GM12892 (cell line): ENCODE results near the gene PKDCC.

Experiments used
- DNase-seq: peaks from one replicate; pipeline ENCODE4 v3.0.0; 2011; ENCODE audit not compliant: insufficient read length
- FAIRE-seq: peaks from 2 replicates; lab custom pipeline; 2011; peaks lifted over from hg19 to GRCh38; lab: Jason Lieb, UNC
- POLR2A ChIP-seq: IDR thresholded peaks from 2 replicates; pipeline ENCODE4 v1.6.1; 2011; ENCODE audit warnings: low read depth, low read length, control low read depth
- POLR2AphosphoS5 ChIP-seq: IDR thresholded peaks from 2 replicates; pipeline ENCODE4 v1.6.1; 2011; ENCODE audit warnings: low read depth, low read length, control low read depth
- TAF1 ChIP-seq: IDR thresholded peaks from 2 replicates; pipeline ENCODE4 v1.6.1; 2011; ENCODE audit warnings: low read depth, mild to moderate bottlenecking, control low read depth, low read length, borderline replicate concordance

The PKDCC gene

DNA sequence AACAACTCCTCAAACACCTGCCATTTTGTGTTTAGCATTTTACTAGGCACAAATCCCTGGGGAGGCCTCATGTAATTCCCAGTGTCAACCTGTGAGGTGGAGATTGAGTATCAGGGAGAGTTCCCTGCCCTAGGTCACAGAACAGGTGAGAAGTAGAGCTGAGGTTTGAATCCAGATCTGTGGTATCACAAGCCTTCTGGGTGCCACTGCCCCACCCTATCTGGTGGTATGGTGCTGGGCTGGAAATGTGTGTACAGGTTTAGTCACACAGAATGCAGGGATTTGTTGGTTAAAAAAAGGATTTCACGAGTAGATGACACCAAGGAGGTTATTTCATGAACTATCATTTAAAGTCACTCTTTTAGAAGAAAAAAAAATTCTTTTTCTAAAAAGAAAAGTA is 35.7 kb upstream of the PKDCC start:
- DNase-seq, result no peak
- TF ChIP-seq POLR2A (no peak), TAF1 (no peak), POLR2AphosphoS5 (no peak)
- no peak for FAIRE-seq

DNA sequence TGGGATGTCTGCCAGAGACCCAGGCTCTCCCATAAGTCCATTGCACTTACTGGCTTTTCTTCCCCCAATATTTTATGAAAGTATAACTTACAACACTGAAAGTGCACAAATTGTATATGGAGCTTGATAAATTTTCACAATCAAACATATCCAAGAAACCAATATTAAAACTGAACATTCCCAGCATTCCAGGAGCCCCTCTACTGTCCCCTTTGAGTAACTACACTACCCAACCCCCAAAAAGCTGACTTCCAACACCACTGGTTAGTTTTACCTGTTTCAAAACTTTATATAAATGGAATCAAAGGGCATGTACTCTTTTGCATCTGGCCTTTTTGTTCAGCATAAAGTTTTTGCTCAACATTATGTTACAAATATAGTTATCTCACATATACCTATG is 35.2 kb upstream of the PKDCC start:
- no peak for DNase-seq
- FAIRE-seq, result no peak
- TF ChIP-seq TAF1 (no peak), POLR2A (no peak), POLR2AphosphoS5 (no peak)

DNA sequence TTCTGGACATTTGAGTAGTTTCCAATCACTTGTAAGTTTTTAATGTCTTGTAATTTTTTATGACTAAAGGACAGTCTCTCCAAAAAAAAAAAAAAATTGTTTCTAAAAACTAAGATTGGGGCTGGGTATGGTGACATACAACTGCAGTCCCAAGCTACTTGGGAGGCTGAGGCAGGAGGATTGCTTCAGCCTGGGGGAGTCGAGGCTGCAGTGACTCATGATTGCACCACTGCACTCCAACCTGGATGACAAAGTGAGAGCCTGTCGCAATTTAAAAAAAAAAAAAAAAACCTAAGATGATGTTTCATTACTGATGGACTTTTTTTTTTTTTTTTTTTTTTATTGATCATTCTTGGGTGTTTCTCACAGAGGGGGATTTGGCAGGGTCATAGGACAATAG is 34.4 kb upstream of the PKDCC start:
- TF ChIP-seq TAF1 (no peak), POLR2AphosphoS5 (no peak), POLR2A (no peak)
- FAIRE-seq, result no peak

DNA sequence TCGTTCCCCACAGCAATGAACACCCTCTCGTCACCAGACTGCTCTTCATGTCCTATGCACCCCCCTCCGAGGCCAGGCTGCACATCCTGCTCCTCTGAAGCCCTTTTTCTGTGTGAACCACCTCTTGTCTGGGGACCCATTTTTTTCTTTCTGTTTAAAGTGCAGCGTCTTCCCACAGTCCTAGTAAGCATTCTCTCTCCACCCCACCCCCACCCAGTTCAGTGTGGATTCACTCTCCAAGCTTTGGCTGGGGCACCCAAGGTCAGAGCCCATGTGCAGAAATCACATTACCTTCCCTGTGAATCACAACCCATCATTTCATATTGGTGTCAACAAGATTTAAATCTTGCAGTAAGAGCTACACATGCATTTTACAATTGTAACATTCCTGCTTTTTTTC is 26.4 kb upstream of the PKDCC start:
- TF ChIP-seq POLR2A (no peak), POLR2AphosphoS5 (no peak), TAF1 (no peak)
- no peak for FAIRE-seq

More for the DNA sequence above, 34.4 kb upstream of the PKDCC start:
- no peak for DNase-seq

DNA sequence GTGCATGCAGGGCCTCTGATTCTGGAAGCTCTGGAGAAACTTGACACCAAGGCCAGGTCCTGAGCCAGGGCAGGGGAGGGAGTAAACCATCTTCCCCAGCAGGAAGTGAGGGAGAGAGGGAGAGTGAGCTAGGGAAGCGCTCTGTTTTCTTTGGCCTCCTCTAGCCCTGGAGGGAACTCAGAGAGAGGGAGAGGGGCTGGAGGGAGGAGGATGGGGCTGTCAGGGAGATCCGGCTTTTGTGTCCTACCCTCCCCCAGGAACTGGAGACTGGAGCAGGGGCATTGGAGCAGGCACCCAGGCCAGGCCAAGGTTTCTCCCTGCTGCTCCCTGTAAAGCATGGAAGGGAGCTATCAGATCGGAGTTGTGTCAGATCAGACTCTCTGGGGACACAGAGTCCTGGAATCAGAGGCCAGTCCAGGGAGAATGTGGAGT is 22.7 kb upstream of the PKDCC start:
- FAIRE-seq, result no peak
- TF ChIP-seq TAF1 (no peak), POLR2AphosphoS5 (no peak), POLR2A (no peak)
- DNase-seq, result no peak

More for the DNA sequence above, 26.4 kb upstream of the PKDCC start:
- no peak for DNase-seq

DNA sequence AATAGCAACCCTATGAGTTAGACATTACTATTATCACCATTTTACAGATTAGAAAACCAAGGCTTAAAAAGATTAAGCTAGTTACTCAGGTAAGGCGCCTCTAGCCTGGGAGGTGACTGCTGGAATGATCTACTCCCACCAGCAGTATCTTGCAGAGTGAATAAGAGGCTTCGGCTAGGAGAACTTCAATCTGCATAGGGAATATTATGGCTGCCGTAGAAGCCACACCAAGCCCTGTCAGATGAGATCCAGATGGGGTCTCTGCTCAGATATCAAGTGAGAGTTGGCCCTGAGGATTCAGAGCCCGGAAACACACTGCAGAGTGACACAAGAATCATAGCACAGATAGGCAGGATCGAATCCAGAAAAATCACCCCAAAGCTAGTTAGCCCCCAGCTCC is 21.5 kb upstream of the PKDCC start:
- no peak for FAIRE-seq
- no peak for DNase-seq
- no peak for TF ChIP-seq POLR2A
- TF ChIP-seq TAF1, result no peak
- no peak for TF ChIP-seq POLR2AphosphoS5

DNA sequence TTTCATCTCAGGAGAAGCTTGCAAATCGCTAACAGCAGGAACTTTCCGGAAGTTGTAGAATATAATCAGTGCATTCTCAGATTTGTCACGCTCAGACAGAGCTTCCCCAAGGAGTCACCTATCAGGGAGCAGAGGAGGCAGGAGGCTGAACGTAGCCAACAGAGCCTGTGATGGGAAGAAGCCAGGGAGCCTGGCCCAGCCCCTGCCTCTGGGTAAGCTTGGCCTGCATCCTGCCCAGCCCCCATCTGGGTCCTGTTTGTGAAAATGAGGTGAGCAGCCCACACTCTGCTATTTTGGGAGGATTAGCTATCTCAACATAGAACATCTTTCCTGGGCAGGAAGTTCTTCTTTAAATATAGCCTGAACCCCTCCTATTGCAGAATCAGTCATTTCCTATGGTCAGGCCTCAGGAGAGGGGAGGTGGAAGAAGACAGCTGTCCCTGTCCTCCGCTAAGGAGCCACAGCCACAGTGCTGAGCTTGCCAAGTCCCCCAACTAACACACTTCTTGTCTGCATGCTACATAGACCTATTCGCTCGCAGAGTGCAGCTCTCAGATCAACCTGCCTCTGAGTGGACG is 19.2 kb upstream of the PKDCC start:
- DNase-seq (no peak), FAIRE-seq (peak; percentile 79)
- TF ChIP-seq TAF1, result no peak
- TF ChIP-seq POLR2AphosphoS5, result peak; percentile 22; the same call in 1 of the 2 replicates
- TF ChIP-seq POLR2A, result peak; percentile 57; the same call in 1 of the 2 replicates

DNA sequence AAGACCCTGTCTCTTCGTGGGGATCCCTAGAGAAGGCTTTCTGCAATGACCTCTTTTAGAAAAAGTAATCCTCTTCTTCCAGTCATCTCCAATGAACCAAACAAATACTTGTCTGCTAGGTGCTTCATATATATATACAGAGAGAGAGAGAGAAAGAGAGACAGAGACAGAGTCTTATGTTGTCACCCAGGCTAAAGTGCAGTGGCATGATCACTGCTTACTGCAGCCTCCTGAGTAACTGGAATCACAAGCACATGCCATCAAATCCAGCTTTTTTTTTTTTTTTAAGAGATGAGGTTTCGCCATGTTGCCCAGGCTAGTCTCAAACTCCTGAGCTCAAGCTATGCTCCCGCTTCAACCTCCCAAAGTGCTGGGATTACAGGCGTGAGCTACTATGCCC is 18.6 kb upstream of the PKDCC start:
- DNase-seq (no peak), FAIRE-seq (no peak)
- TF ChIP-seq POLR2AphosphoS5 (no peak), TAF1 (no peak), POLR2A (no peak)

DNA sequence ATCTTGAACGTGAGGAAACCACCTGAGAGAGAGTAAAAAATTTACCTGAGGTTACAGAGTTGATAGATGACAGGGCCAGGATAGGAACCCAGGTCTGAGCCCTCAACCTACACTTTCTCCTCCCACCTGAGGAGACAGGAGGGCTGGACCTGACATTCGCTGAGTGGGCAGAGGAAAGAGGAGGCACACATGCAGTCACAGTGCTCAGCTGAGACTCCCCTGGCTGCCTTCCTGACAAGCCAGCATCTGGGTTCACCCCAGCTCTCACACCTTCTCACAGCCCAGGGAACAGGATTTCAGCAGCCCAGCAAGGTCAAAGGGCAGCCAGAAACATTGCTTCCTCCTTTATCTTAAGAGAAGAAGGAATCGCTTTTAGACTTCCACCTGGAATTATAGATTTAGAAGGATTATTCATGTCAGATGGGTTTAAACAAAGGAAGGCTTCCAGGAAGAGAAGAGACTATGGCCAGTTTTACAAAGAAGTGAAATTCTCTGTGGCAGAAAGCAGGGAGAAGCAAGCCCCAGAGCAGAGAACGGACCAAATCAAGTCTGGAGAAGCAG is 18.1 kb upstream of the PKDCC start:
- TF ChIP-seq POLR2AphosphoS5 (no peak), TAF1 (no peak), POLR2A (no peak)
- FAIRE-seq, result no peak

DNA sequence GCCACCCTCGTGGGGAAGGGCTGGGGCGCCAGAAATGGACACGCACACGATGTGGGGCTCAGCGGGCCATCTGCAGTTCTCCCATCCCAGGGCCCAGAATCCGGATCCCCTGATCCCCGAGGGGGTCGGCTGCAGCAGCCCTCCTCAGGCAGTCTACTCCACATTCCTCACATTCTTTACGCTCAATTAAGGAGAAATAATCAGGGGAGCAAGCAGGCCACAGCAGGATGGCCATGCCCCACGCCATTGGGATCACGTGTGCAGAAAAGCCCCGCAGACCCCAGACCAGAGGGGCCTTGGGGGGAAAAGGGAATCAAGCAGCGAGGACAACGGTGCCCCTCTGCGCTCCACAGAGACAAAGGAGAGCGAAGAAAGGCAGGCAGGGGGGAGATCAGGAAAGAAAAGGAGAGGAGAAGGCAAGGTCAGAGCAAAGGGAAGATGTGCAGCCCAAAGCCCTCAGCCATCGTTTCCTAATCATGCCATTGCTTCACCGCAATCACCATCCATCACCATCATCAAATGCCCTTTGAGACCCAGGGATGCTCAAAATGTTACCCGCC is 17.5 kb upstream of the PKDCC start:
- no peak for DNase-seq
- no peak for FAIRE-seq
- TF ChIP-seq POLR2AphosphoS5, result no peak
- no peak for TF ChIP-seq POLR2A
- TF ChIP-seq TAF1, result no peak

More for the DNA sequence above, 18.1 kb upstream of the PKDCC start:
- no peak for DNase-seq

DNA sequence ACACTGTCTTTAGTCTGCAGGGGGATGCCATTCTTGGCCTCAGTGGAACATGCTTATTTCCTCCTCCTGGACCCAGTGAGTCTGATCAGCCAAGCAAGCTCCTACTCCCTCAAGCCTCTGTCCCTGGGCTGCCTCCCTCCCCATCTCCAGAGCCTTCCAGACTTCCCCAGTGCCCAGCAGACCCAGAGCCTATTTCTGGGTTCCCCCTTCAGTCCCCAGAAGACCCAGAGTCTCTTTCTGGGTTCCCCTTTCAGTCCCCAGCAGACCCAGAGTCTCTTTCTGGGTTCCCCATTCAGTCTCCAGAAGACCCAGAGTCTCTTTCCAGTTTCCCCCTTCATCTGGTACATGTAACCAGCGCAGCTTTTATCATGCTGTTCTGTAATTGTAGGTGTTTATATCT is 17.0 kb upstream of the PKDCC start:
- FAIRE-seq (no peak), DNase-seq (no peak)
- TF ChIP-seq POLR2A, result no peak
- TF ChIP-seq TAF1, result no peak
- TF ChIP-seq POLR2AphosphoS5, result no peak
